ENCODE results near the gene DGKG.
A peak's percentile ranks its signal among the peaks of the same experiment; 100 is the strongest.

DGKG gene

GRCh38 chr3:186318135-186318534 is 43.9 kb downstream of the DGKG start:
- DNase-seq (ENCODE audit: low read depth): no peak

GRCh38 chr3:186317478-186317877 is 44.6 kb downstream of the DGKG start:
- no peak for DNase-seq (ENCODE audit: low read depth)

GRCh38 chr3:186316666-186317260 is 45.3 kb downstream of the DGKG start:
- DNase-seq (ENCODE audit: low read depth): no peak

- no peak for DNase-seq (ENCODE audit: low read depth)
These were observed 46.3 kb downstream of the DGKG start for GRCh38 chr3:186315581-186316354.

- DNase-seq (ENCODE audit: low read depth): no peak
These were observed 47.1 kb downstream of the DGKG start for GRCh38 chr3:186314896-186315295.

GRCh38 chr3:186311441-186311840 is 50.6 kb downstream of the DGKG start:
- no peak for DNase-seq (ENCODE audit: low read depth)

- DNase-seq (ENCODE audit: low read depth): peak; percentile 19
These were observed 53.5 kb downstream of the DGKG start for GRCh38 chr3:186308549-186308948.

- DNase-seq (ENCODE audit: low read depth): peak; percentile 23
These were observed 54.3 kb downstream of the DGKG start for GRCh38 chr3:186307594-186308221.

GRCh38 chr3:186305286-186305685 is 56.7 kb downstream of the DGKG start:
- DNase-seq (ENCODE audit: low read depth): no peak

- no peak for DNase-seq (ENCODE audit: low read depth)
These were observed 58.1 kb downstream of the DGKG start for GRCh38 chr3:186303965-186304364.

GRCh38 chr3:186299327-186299726 is 62.7 kb downstream of the DGKG start:
- no peak for DNase-seq (ENCODE audit: low read depth)

- no peak for DNase-seq (ENCODE audit: low read depth)
These were observed 63.2 kb downstream of the DGKG start for GRCh38 chr3:186298876-186299275.

- DNase-seq (ENCODE audit: low read depth): no peak
These were observed 71.2 kb downstream of the DGKG start for GRCh38 chr3:186290796-186291195.

GRCh38 chr3:186287711-186288110 is 74.3 kb downstream of the DGKG start:
- peak; percentile 77 for DNase-seq (ENCODE audit: low read depth)

GRCh38 chr3:186286114-186286513 is 75.9 kb downstream of the DGKG start:
- DNase-seq (ENCODE audit: low read depth): no peak

- DNase-seq (ENCODE audit: low read depth): no peak
These were observed 77.4 kb downstream of the DGKG start for GRCh38 chr3:186284661-186285060.

GRCh38 chr3:186284349-186284652 is 77.7 kb downstream of the DGKG start:
- no peak for DNase-seq (ENCODE audit: low read depth)

- no peak for DNase-seq (ENCODE audit: low read depth)
These were observed 78.2 kb downstream of the DGKG start for GRCh38 chr3:186283651-186284348.

GRCh38 chr3:186283096-186283495 is 78.9 kb downstream of the DGKG start:
- no peak for DNase-seq (ENCODE audit: low read depth)

- peak; percentile 30 for DNase-seq (ENCODE audit: low read depth)
These were observed 80.9 kb downstream of the DGKG start for GRCh38 chr3:186281176-186281575.

- no peak for DNase-seq (ENCODE audit: low read depth)
These were observed 81.3 kb downstream of the DGKG start for GRCh38 chr3:186280737-186281136.

GRCh38 chr3:186277268-186277909 is 84.6 kb downstream of the DGKG start:
- peak; percentile 46 for DNase-seq (ENCODE audit: low read depth)
